Ovary (tissue), 9 donors: ENCODE data around the gene GALE. TPM values are rescaled to one million over a fixed set of nuclear protein-coding genes. Genes with fewer than 3 reads are reported as not detected.
A peak's percentile ranks its signal among the peaks of the same experiment; 100 is the strongest.

Experiments used
- DNase-seq, 5 donors: peaks; one replicate each; pipeline ENCODE4 v3.0.0-alpha.2; 2019 to 2020
- H3K27ac ChIP-seq, 2 donors: fragments of 200-600 bp; one replicate each; pipeline versions ENCODE4 v1.5.1 to v1.8.0; 2019 to 2022
- H3K27me3 ChIP-seq: fragments of 200-600 bp; one replicate; pipeline ENCODE4 v1.8.0; 2022
- H3K36me3 ChIP-seq: fragments of 200-600 bp; sonication (generic); one replicate; pipeline ENCODE4 v1.5.1; 2019
- H3K4me1 ChIP-seq: one replicate; pipeline ENCODE4 v1.8.1; 2013; ENCODE audit warnings: mild to moderate bottlenecking, moderate library complexity; ENCODE audit not compliant: insufficient read depth
- H3K4me3 ChIP-seq: fragments of 200-600 bp; sonication (generic); one replicate; pipeline ENCODE4 v1.5.1; 2017
- H3K9me3 ChIP-seq, 2 donors: fragments of 200-600 bp in 1 of 2; sonication (generic) in 1 of 2; one replicate each; pipeline versions ENCODE4 v1.5.1 to v1.8.1; 2013 to 2019; ENCODE audit warnings: mild to moderate bottlenecking in 1 of 2, moderate library complexity in 1 of 2
- CTCF ChIP-seq, 3 donors: fragments of 450-650 bp in 2 of 3; fragments of 200-600 bp in 1 of 3; IDR thresholded peaks; one replicate each; pipeline versions ENCODE4 v1.5.1 to v1.8.0; 2016 to 2022; ENCODE audit warnings: antibody characterized with exemption in 3 of 3, mild to moderate bottlenecking in 1 of 3
- EP300 ChIP-seq: sonication (generic); formaldehyde crosslinking; IDR thresholded peaks from one replicate; pipeline ENCODE4 v1.6.1; 2017; ENCODE audit warnings: antibody characterized with exemption
- POLR2A ChIP-seq: fragments of 450-650 bp; IDR thresholded peaks from one replicate; pipeline ENCODE4 v1.6.1; 2017; ENCODE audit warnings: antibody characterized with exemption, mild to moderate bottlenecking, moderate library complexity
- WGBS, 3 donors: extraction: QIAGEN DNeasy Blood & Tissue Kit in 1 of 3; methylation state at CpG; one replicate each; pipeline versions ENCODE4 v1.1.5 to v1.1.7; 2013 to 2017; 5-methylcytosine and 5-hydroxymethylcytosine counted together
- intact Hi-C, 4 donors: fragments of 100-400 bp; cut with DNase I; formaldehyde crosslinking; loops; one replicate each; pipeline versions ENCODE4 v1.11.0 to v1.15.1; 2022 to 2023
- polyA plus RNA-seq, 2 donors: library from polyadenylated mRNA; stranded (reverse); fragments of 200-250 nt in 1 of 2; fragments of 350-450 nt in 1 of 2; fragmentation: Illumina TruSeq in 1 of 2; extraction: RNeasy Lipid Tissue Mini Kit (QIAGEN cat#74804) in 1 of 2; gene quantifications; one replicate each; pipeline ENCODE4 v1.2.3, GENCODE V29; 2013 to 2014
- total RNA-seq, 7 donors: library from RNA; depleted of rRNA in 2 of 7; stranded (reverse); fragments of >200 nt in 2 of 7; fragmentation: NEBNext Ultra II Directional in 3 of 7; extraction: Animal tissue kit (Norgen Biotek cat#: 25700) in 3 of 7; gene quantifications; one replicate each; pipeline versions ENCODE4 v1.1.0 to v1.2.4, GENCODE V29; 2016 to 2023
- donor health status: DM: no; HTN: no; CAD: no; lungs with moderate emphysema.
- donor health status: DM: no; HTN: no; CAD: no.
- donor health status: Bipolar disorder and iron deficiency.
- donor health status: DM: yes; HTN: yes; CAD: no.
- donor health status: DM: no; HTN: no; CAD: no.
- donor health status: DM: yes; HTN: yes; CAD: no.

GALE gene
- total and polyA plus RNA-seq, 9 donors = 3.2 to 17.7 (median 12.3) TPM

GRCh38 chr1:23779826-23780371, 20.7 kb downstream of the GALE start:
- 73 to 82% (median 75%) methylated on average over 3 of the region's 3 CpGs for WGBS, 3 donors
- DNase-seq = no peak
- H3K27me3 ChIP-seq = no peaks in the 10 kb centered on the region
- no peaks in the 10 kb centered on the region for H3K9me3 ChIP-seq
- no peaks in the 10 kb centered on the region for H3K36me3 ChIP-seq
- no peak overlapping the region for H3K27ac ChIP-seq
- TF ChIP-seq CTCF (IDR thresholded peaks at IDR 0.05) = no peak
- no peak for TF ChIP-seq POLR2A
- no peak for TF ChIP-seq EP300
- intact Hi-C loops = loop anchor here in 2 of 4 donors (5.0 to 10.0 kb wide), 3 partner anchors 87 to 235 kb away; partner anchors contain the start of gene FUCA1 (in 1 of the 2)
- peaks cover 9% of the 10 kb centered on the region for H3K4me1 ChIP-seq
- H3K4me3 ChIP-seq = no peak overlapping the region

GRCh38 chr1:23777979-23778814, 22.4 kb downstream of the GALE start, which contains the start of gene PITHD1:
TSS of gene PITHD1 (plus strand) at chr1:23778418. CDS start at chr1:23778516, 98 bp downstream.
- H3K9me3 ChIP-seq = no peaks in the 10 kb centered on the region
- peak within 1 kb of the TSS; percentile 74 to 84 for H3K27ac ChIP-seq
- intact Hi-C loops = loop anchor here in 2 of 4 donors (5.0 to 10.0 kb wide), 3 partner anchors 89 to 237 kb away; partner anchors contain the start of gene FUCA1 (in 1 of the 2)
- H3K36me3 ChIP-seq = no peaks in the 10 kb centered on the region
- TF ChIP-seq EP300 (peak; percentile 6), CTCF (IDR thresholded peaks at IDR 0.05) (no peak), POLR2A (peak; percentile 89)
- peaks cover 9% of the 10 kb centered on the region for H3K4me1 ChIP-seq
- H3K4me3 ChIP-seq = peak within 1 kb of the TSS; percentile 97
- 0% methylated on average over 68 to 91 of the region's 91 CpGs for WGBS, 3 donors
- H3K27me3 ChIP-seq = no peaks in the 10 kb centered on the region
- peak; percentile 81 to 88 (median 86) for DNase-seq

- 81 to 87% (median 83%) methylated on average over 2 of the region's 2 CpGs for WGBS, 3 donors
- Histone ChIP-seq H3K4me3 (no peak overlapping the region), H3K4me1 (peaks cover 9% of the 10 kb centered on the region), H3K36me3 (no peaks in the 10 kb centered on the region), H3K9me3 (no peaks in the 10 kb centered on the region), H3K27ac (no peak overlapping the region), H3K27me3 (no peaks in the 10 kb centered on the region)
- intact Hi-C loops = loop anchor here in 2 of 4 donors (5.0 to 10.0 kb wide), 3 partner anchors 91 to 239 kb away; partner anchors contain the start of gene FUCA1 (in 1 of the 2)
- DNase-seq = no peak
- no peak for TF ChIP-seq EP300
- no peak for TF ChIP-seq CTCF (IDR thresholded peaks at IDR 0.05)
- no peak for TF ChIP-seq POLR2A
Measured at GRCh38 chr1:23776217-23776616, 24.3 kb downstream of the GALE start.

GRCh38 chr1:23774174-23774880, 26.2 kb downstream of the GALE start:
- intact Hi-C loops = loop anchor here in 1 of 4 donors (10.0 kb wide), 1 partner anchor 240 kb away; no protein-coding TSS in a partner anchor
- H3K36me3 ChIP-seq = no peaks in the 10 kb centered on the region
- peaks cover 8% of the 10 kb centered on the region for H3K4me1 ChIP-seq
- H3K27me3 ChIP-seq = no peaks in the 10 kb centered on the region
- 68 to 80% (median 74%) methylated on average over 6 of the region's 6 CpGs for whole genome bisulfite sequencing, 3 donors
- no peak overlapping the region for H3K27ac ChIP-seq
- TF ChIP-seq CTCF (IDR thresholded peaks at IDR 0.05) (no peak), POLR2A (no peak), EP300 (no peak)
- no peak overlapping the region for H3K4me3 ChIP-seq
- H3K9me3 ChIP-seq = no peaks in the 10 kb centered on the region
- DNase-seq = no peak
